GM21360 (cell line): ENCODE measurements around the gene P2RY2.

Experiments used
- ATAC-seq: cut with Tn5 transposase; IDR thresholded peaks from one replicate; pipeline ENCODE4 v1.9.1; 2021; ENCODE audit warnings: mild to moderate bottlenecking, moderate library complexity; ENCODE audit not compliant: unreplicated experiment

The P2RY2 gene

GRCh38 chr11:73281796-73282660 is 63.9 kb downstream of the P2RY2 start:
- ATAC-seq = no peak

- no peak for ATAC-seq
These were observed 65.4 kb downstream of the P2RY2 start for GRCh38 chr11:73283276-73284000.

DNA sequence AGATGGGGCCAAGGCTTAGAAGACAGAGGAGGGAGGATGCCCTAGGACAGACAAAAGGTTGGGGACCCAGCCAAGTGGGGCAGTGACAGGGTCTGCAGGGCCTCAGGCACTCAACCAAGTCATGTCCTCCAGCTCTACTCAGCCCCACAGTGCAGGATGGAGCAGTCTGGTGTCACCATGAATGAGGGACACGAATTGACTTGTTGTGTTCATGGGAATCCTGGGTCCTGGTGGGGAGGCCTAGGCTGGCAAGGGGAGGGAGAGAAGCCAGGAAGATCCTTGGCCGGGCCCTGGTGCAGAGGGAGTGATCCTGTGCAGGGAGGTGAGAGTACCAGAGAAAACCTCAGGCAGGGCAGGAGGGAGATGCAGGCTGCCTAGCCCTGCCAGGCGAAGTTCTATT is 66.0 kb downstream of the P2RY2 start:
- ATAC-seq = no peak

DNA sequence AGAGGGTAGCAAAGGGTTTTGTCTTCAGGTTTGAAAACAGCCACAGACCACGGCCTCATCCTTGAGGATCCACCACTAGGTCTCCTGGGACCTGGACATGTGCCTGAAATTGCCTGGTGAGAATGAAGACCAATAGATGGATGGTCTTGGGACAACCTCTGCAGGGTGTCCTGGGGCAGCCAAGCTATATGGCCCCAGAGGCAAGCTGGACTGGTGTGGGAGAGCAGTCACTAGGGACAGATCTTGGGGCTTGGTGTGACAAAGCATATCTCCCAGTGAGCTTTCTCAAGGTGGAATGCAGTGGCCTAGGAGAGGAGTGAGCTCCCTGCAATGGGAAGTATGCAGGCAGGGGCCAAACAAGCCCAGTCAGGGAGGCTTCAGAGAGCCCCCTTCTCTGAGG is 67.6 kb downstream of the P2RY2 start:
- no peak for ATAC-seq
